ENCODE results near the gene KRTAP4-8.
"Not testable (repeated sequence)": the region's sequence is repeated elsewhere in the genome, so short reads cannot be mapped to it uniquely, and the experiment has no call there.

DNA sequence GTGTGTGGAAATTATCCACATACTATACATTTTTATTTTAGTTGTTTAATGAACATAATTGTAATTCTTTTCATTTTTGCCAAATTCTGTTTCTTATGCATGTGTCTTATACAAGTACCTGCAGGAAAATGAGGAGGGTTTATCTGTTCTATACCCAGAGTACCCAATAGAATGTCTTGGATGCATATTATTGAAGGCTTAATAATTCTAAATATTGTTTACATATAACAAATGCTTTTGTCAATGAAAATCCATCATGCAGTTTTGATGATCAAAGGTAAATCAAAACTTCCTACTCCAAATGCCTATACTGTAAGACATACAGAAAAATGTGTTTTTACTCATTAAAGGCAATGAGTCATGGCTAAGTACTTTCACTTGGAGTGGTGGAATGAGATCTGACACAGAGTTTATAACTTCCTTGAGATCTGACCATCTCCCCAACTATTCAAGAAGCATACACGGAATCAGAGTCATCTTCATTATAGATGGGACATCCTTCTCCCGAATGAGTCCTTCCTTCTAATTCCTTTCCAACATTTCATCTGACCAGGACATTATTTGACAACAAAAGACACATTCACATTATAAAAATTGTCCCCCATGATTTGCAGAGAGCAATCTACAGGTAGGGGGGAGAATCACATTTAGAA is 6.6 kb upstream of the KRTAP4-8 start:
- TF ChIP-seq YY1 (tag by site-specific recombination; IDR thresholded peaks at IDR 0.05); EGR2 (tag by site-specific recombination; IDR thresholded peaks at IDR 0.05; ENCODE audit: low read depth); PRDM4 (tag by site-specific recombination; IDR thresholded peaks at IDR 0.05); PATZ1 (tag by site-specific recombination; IDR thresholded peaks at IDR 0.05); ZNF404 (tag by site-specific recombination; IDR thresholded peaks at IDR 0.05); REPIN1 (tag by site-specific recombination; IDR thresholded peaks at IDR 0.05; ENCODE audit: low read depth); ZFP3 (tag by site-specific recombination; IDR thresholded peaks at IDR 0.05; ENCODE audit: low read depth); ZNF707 (tag by site-specific recombination; IDR thresholded peaks at IDR 0.05): not testable (repeated sequence)
- TF ChIP-seq, protein P1, sequence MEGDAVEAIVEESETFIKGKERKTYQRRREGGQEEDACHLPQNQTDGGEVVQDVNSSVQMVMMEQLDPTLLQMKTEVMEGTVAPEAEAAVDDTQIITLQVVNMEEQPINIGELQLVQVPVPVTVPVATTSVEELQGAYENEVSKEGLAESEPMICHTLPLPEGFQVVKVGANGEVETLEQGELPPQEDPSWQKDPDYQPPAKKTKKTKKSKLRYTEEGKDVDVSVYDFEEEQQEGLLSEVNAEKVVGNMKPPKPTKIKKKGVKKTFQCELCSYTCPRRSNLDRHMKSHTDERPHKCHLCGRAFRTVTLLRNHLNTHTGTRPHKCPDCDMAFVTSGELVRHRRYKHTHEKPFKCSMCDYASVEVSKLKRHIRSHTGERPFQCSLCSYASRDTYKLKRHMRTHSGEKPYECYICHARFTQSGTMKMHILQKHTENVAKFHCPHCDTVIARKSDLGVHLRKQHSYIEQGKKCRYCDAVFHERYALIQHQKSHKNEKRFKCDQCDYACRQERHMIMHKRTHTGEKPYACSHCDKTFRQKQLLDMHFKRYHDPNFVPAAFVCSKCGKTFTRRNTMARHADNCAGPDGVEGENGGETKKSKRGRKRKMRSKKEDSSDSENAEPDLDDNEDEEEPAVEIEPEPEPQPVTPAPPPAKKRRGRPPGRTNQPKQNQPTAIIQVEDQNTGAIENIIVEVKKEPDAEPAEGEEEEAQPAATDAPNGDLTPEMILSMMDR (tag by site-specific recombination; IDR thresholded peaks at IDR 0.05), result not testable (repeated sequence)
